Activated CD4-positive, CD25-positive, alpha-beta regulatory T cell treated with anti-CD3 and anti-CD28 coated beads, Interleukin-2, amount 50 U/mL, for 72 hours (primary cell): ENCODE data around the gene RPL21.
"Not testable (repeated sequence)": the region's sequence is repeated elsewhere in the genome, so short reads cannot be mapped to it uniquely, and the experiment has no call there.

Experiments used
- DNase-seq: peaks from one replicate; pipeline ENCODE4 v3.0.0; 2021

The RPL21 gene

GRCh38 chr13:27251166-27252091 is at the start of gene RPL21:
Gene RPL21, plus strand, starts transcription at chr13:27251558. Its CDS starts 2,219 bp downstream, at chr13:27253777.
- DNase-seq = peak; percentile 92

GRCh38 chr13:27201661-27202060 is 49.7 kb upstream of the RPL21 start:
- DNase-seq = no peak

GRCh38 chr13:27203186-27203585 is 48.2 kb upstream of the RPL21 start:
- no peak for DNase-seq

GRCh38 chr13:27203854-27204253 is 47.5 kb upstream of the RPL21 start:
- DNase-seq = no peak

- no peak for DNase-seq
These were observed 42.8 kb upstream of the RPL21 start for GRCh38 chr13:27208514-27208913.

GRCh38 chr13:27211271-27211670 is 40.1 kb upstream of the RPL21 start:
- no peak for DNase-seq

- no peak for DNase-seq
These were observed 39.5 kb upstream of the RPL21 start for GRCh38 chr13:27211771-27212364.

GRCh38 chr13:27213386-27213785 is 38.0 kb upstream of the RPL21 start:
- not testable (repeated sequence) for DNase-seq

- not testable (repeated sequence) for DNase-seq
These were observed 33.6 kb upstream of the RPL21 start for GRCh38 chr13:27217791-27218190.

GRCh38 chr13:27218861-27219260 is 32.5 kb upstream of the RPL21 start:
- not testable (repeated sequence) for DNase-seq

- DNase-seq = no peak
These were observed 31.7 kb upstream of the RPL21 start for GRCh38 chr13:27219611-27220010.

GRCh38 chr13:27222100-27222499 is 29.3 kb upstream of the RPL21 start:
- not testable (repeated sequence) for DNase-seq

GRCh38 chr13:27226991-27227390 is 24.4 kb upstream of the RPL21 start:
- DNase-seq = no peak

- DNase-seq = no peak
These were observed 23.2 kb upstream of the RPL21 start for GRCh38 chr13:27228131-27228530.

- no peak for DNase-seq
These were observed 21.7 kb upstream of the RPL21 start for GRCh38 chr13:27229642-27230041.

GRCh38 chr13:27233964-27234363 is 17.4 kb upstream of the RPL21 start:
- no peak for DNase-seq

GRCh38 chr13:27236478-27236877 is 14.9 kb upstream of the RPL21 start:
- DNase-seq = no peak

- DNase-seq = no peak
These were observed 8.7 kb upstream of the RPL21 start for GRCh38 chr13:27242702-27243101.

GRCh38 chr13:27245610-27246009 is 5.7 kb upstream of the RPL21 start:
- DNase-seq = no peak

- DNase-seq = no peak
These were observed 559 bp upstream of the RPL21 start for GRCh38 chr13:27250833-27251165.

GRCh38 chr13:27252467-27252866 is 1.1 kb downstream of the RPL21 start:
- no peak for DNase-seq

- no peak for DNase-seq
These were observed 5.8 kb downstream of the RPL21 start for GRCh38 chr13:27257233-27257568.

GRCh38 chr13:27257648-27258253 is 6.4 kb downstream of the RPL21 start:
- DNase-seq = no peak
